ENCODE data around the gene NAA10.

DNA sequence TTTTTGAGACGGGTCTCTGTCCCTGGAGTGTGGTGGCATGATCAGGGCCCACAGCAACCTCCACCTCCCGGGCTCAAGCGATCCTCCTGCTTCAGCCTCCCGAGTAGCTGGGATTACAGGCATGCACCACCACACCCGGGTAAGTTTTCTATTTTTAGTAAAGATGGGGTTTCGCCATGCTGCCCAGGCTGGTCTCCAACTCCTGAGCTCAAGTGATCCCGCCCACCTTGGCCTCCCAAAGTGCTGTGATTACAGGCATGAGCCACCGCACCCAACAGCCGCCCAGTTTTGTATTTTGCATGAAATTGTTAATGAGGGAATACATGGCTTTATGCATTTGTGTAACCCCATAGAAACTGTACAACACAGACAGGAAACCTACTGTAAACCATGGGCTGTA is 6.0 kb downstream of the NAA10 start:
- no peak for TF ChIP-seq POLR2AphosphoS5 (IDR thresholded peaks at IDR 0.05)
- TF ChIP-seq, protein P1, sequence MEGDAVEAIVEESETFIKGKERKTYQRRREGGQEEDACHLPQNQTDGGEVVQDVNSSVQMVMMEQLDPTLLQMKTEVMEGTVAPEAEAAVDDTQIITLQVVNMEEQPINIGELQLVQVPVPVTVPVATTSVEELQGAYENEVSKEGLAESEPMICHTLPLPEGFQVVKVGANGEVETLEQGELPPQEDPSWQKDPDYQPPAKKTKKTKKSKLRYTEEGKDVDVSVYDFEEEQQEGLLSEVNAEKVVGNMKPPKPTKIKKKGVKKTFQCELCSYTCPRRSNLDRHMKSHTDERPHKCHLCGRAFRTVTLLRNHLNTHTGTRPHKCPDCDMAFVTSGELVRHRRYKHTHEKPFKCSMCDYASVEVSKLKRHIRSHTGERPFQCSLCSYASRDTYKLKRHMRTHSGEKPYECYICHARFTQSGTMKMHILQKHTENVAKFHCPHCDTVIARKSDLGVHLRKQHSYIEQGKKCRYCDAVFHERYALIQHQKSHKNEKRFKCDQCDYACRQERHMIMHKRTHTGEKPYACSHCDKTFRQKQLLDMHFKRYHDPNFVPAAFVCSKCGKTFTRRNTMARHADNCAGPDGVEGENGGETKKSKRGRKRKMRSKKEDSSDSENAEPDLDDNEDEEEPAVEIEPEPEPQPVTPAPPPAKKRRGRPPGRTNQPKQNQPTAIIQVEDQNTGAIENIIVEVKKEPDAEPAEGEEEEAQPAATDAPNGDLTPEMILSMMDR (IDR thresholded peaks at IDR 0.05), result no peak
- TF ChIP-seq POLR2A (IDR thresholded peaks at IDR 0.05; ENCODE audit: low read depth), result no peak

Measured in esophagus muscularis mucosa (tissue), 3 donors.